GM12864 (cell line): ENCODE results near the gene CYFIP1.

ENCODE experiments used
- DNase-seq: peaks from one replicate; pipeline ENCODE4 v3.0.0-alpha.2; 2011; ENCODE audit warnings: low read depth
- H3K4me3 ChIP-seq: 2 replicates; pipeline ENCODE4 v1.5.1; 2011; ENCODE audit warnings: mild to moderate bottlenecking, low read depth, low read length, control low read depth
- CTCF ChIP-seq: IDR thresholded peaks from 2 replicates; pipeline ENCODE4 v1.5.1; 2011; ENCODE audit warnings: low read depth, mild to moderate bottlenecking, moderate library complexity, low read length, control low read depth, inconsistent platforms; ENCODE audit errors: missing control alignments

Gene CYFIP1

GRCh38 chr15:22941179-22941578 is 39.0 kb downstream of the CYFIP1 start:
- no peak overlapping the region for H3K4me3 ChIP-seq
- no peak for DNase-seq
- no peak for TF ChIP-seq CTCF

GRCh38 chr15:22939652-22940061 is 40.5 kb downstream of the CYFIP1 start:
- DNase-seq: no peak
- no peak overlapping the region for H3K4me3 ChIP-seq
- TF ChIP-seq CTCF: no peak

GRCh38 chr15:22939051-22939450 is 41.1 kb downstream of the CYFIP1 start:
- TF ChIP-seq CTCF: no peak
- H3K4me3 ChIP-seq: no peak overlapping the region
- DNase-seq: no peak

GRCh38 chr15:22936577-22937472 is 43.3 kb downstream of the CYFIP1 start:
- H3K4me3 ChIP-seq: peak overlapping the region; percentile 22
- no peak for TF ChIP-seq CTCF
- peak; percentile 68 for DNase-seq

DNA sequence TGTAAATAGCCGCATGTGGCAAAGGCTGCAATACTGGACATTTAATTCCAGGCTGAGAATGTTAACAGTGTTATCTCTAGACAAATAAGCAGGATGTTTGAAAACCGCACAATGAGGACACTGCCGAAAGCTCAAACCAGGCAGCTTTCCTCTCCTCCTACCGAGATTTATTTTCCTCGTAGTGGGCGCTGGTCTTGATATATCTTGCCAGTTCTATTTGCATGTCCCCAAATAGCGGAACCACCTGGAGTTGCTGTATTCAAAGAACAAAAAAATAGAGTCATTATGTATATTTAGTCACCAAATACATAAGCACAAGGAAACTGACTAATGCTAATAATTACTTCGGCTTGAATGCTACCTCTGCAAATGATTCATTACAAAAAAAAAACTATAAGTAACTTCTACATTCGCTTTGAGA is 46.5 kb downstream of the CYFIP1 start:
- DNase-seq: peak; percentile 21
- H3K4me3 ChIP-seq: no peak overlapping the region
- no peak for TF ChIP-seq CTCF

DNA sequence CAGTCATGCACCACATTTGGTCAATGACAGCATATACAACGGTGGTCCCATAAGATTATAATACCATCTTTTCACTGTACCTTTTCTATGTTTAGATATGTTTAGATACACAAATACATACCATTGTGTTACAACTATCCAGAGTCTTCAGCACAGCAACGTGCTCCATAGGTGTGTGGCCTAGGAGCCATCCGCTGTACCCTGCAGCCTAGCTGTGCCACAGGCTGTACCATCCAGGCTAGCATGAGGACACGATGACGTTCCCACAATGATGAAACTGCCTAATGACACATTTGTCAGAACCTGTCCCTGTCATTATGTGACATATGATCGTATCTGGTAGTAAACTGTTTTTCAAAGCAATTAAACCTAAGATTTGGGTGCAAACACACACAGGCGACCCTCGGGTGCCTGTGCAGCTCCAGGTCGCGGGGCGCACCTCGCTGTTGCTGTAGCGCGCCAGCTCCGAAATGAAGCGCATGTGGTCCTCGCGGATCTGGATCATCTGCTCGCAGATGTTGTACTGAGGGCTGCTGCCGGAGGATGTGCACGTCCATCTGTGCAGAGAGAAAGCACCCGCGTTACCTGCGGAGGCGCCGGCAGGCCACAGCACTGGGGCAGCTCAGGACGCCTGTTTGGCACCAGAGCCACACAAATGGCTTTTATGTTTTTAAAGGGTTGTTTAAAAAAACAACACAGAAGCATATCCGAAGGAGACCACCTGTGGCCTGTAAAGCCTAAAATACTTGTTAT is 48.2 kb downstream of the CYFIP1 start:
- H3K4me3 ChIP-seq: no peak overlapping the region
- no peak for DNase-seq
- TF ChIP-seq CTCF: no peak
